Uterus (tissue), 2 donors: Measurements from ENCODE around the gene TMEM132C.

Experiments
- CTCF ChIP-seq, 4 experiments: fragments of 200-600 bp in 2 of 4; fragments of 450-650 bp in 2 of 4; sonication (generic) in 2 of 4; IDR thresholded peaks; one replicate each; pipeline ENCODE4 v1.5.1; 2016 to 2019; ENCODE audit warnings: antibody characterized with exemption in 4 of 4, mild to moderate bottlenecking in 2 of 4, moderate library complexity in 1 of 4
- POLR2A ChIP-seq, 2 donors: fragments of 450-650 bp; IDR thresholded peaks; one replicate each; pipeline ENCODE4 v1.6.1; 2016; ENCODE audit warnings: antibody characterized with exemption in 2 of 2, mild to moderate bottlenecking in 1 of 2, moderate library complexity in 1 of 2

- TF ChIP-seq POLR2A (IDR thresholded peaks at IDR 0.05): no peak
- TF ChIP-seq CTCF (IDR thresholded peaks at IDR 0.05): no peak
Measured at GRCh38 chr12:128313931-128314330, 47.0 kb downstream of the TMEM132C start.
